NCI-H2196 (cell line): ENCODE measurements around the gene C2CD2L.
"Not testable (repeated sequence)": the region's sequence is repeated elsewhere in the genome, so short reads cannot be mapped to it uniquely, and the experiment has no call there.

ENCODE experiments used
- DNase-seq: peaks from one replicate; lab custom pipeline; 2025; ENCODE audit not compliant: unreplicated experiment; lab: John Stamatoyannopoulos, UW

The C2CD2L gene

DNA sequence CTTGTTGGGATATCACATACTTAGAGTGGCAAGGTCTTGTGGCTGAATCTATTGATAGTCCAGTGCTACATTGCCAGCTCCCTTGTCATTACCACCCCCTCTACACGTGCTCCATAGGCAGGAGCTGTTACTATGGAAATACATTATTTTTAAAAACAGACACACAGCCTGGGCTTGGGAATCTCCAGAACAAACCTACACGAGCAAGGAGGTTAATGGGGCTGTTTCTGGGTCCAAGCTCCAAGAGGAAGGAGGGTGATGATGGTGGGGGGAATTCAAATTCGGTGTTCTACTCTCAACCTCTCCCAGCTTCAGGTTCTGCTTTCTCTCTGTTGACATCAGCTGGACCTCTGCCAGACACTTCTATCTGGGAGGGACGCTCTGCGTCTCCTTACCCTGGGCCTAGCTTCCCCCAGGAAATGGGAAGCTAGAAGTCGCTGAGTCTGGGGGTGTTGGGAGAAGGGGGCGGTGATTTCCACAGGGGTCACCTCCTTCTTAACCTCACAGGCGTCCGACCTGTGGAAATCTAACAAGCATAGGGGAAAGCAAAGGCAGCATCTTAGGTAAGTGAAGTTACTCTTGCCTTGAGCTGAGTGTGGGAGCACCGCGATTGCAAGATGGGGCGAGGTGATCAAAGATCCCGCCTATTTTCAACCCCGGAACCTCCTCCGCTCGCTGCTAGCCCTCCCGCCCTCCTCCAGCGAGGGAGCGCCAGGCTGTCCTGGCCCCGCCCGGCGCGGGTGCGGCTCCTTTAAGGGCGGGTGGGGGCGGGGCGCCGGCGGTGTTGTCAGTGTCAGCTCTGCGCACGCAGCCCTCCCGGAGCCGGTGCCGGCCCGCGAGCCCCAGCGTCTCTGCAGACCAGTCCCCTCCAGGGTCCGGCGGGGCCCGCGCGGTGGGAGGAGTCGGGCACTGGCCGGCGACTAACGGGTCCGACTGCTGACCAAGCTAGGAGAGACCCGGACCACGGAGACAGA is at the start of gene C2CD2L:
TSS of gene C2CD2L (plus strand) at position 781 of the 974 bp plus-strand sequence. CDS start 398 bp downstream, outside the sequence.
- peak; percentile 91 for DNase-seq

DNA sequence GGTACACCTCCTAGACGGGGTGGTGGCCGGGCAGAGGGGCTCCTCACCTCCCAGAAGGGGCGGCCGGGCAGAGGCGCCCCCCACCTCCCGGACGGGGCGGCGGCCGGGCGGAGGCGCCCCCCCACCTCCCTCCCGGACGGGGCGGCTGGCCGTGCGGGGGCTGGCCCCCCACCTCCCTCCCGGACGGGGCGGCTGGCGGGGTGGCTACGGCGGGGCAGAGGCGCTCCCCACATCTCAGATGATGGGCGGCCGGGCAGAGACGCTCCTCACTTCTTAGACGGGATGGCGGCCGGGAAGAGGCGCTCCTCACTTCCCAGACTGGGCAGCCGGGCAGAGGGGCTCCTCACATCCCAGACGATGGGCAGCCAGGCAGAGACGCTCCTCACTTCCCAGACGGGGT is 48.0 kb upstream of the C2CD2L start:
- DNase-seq: not testable (repeated sequence)

DNA sequence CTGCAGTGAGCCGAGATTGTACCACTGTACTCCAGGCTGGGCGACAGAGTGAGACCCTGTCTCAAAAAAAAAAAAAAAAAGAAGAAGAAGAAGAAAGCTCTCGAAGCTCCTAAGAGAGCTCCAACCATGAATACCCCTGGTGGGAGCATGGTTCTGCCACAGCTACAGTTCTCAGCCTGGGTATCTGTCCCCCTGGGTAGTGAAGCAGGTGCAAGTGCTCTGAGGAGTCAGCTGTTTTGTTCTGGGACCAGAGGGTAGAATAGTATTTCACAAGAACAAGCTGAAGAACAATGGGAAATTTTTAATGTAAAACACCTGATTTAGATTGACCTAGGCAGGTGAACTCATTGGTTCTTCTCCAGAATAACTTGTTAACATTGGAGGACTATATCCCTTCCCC is 45.9 kb upstream of the C2CD2L start:
- DNase-seq: no peak

DNA sequence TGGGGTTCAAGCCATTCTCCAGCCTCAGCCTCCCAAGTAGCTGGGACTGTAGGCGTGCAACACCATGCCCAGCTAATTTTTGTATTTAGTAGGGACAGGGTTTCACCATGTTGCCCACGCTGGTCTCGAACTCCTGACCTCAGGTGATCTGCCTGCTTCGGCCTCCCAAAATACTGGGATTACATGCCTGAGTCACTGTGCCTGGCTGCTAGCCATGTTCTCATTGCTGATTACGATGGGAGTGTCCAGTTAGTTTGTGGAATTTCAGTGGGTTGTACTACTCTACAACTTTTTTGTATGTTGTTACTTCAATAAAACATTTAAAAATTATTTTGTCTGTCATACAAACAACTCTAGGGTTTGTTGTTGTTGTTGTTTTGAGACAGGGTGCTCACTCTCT is 44.4 kb upstream of the C2CD2L start:
- no peak for DNase-seq

DNA sequence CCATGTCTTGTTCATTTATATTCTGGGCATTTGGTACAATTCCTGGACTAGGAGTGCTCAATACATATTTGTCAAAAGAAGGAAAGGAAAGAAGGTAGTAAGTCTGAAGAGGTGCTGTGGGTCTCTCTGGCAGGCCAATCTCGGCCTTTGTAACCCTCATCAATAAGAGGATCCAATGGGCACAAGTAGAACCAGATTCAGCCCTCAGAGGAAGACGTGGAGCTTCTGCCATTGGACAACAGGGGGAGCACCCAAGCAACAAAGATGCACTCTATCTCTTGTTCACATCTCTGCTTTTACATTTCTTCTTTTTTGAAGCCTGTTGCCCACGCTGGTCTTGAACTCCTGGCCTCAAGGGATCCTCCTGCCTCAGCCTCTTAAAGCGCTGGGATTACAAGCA is 41.8 kb upstream of the C2CD2L start:
- DNase-seq: peak; percentile 24

DNA sequence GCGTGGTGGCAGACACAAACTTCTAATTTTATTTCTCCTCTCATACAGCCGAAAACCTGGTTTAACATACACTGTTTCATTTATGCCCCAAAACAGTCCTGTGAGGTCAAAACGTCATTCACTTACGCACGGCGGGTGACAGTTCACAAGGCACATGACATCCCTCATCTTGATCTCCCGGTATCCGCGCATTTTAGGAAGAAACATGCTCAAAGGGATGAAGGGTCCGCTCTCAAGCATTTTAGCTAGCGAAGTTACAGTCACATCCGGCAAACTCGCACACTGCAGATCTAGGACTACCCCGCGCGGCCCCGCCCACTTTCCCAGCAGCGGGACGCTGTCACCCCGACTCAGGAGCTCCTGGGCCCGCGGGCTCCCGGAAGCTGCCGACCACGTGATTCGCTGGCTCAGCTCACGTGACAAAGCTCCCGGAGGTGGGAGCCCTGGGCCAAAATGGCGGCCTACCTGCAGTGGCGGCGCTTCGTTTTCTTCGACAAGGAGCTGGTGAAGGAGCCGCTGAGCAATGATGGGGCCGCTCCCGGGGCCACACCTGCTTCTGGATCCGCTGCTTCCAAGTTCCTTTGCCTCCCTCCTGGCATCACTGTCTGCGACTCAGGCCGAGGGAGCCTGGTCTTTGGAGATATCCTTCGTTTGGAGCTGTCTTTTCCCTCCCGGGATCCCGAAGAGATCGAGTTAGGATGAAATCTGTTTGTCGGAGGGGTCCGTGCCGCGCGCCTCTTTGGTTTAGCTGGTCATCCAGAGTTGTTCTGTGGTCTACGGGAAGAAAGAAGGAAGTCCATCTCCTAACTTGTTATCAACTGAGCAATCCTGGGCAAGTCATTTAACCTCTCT is 39.5 kb upstream of the C2CD2L start, which contains the start of gene VPS11:
TSS of gene VPS11 (plus strand) at position 448 of the 852 bp plus-strand sequence. CDS start at position 454, 6 bp downstream.
- DNase-seq: peak; percentile 95

DNA sequence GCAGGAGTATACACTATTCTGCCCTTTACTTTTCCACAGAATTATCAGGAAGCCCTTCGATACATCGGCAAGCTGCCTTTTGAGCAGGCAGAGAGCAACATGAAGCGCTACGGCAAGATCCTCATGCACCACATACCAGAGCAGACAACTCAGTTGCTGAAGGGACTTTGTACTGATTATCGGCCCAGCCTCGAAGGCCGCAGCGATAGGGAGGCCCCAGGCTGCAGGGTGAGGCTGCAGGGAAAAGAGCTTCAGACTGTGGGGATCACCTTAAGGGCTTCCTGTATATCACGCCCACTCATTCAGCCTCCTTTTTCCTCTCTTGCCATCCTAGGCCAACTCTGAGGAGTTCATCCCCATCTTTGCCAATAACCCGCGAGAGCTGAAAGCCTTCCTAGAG is 29.3 kb upstream of the C2CD2L start:
- no peak for DNase-seq

DNA sequence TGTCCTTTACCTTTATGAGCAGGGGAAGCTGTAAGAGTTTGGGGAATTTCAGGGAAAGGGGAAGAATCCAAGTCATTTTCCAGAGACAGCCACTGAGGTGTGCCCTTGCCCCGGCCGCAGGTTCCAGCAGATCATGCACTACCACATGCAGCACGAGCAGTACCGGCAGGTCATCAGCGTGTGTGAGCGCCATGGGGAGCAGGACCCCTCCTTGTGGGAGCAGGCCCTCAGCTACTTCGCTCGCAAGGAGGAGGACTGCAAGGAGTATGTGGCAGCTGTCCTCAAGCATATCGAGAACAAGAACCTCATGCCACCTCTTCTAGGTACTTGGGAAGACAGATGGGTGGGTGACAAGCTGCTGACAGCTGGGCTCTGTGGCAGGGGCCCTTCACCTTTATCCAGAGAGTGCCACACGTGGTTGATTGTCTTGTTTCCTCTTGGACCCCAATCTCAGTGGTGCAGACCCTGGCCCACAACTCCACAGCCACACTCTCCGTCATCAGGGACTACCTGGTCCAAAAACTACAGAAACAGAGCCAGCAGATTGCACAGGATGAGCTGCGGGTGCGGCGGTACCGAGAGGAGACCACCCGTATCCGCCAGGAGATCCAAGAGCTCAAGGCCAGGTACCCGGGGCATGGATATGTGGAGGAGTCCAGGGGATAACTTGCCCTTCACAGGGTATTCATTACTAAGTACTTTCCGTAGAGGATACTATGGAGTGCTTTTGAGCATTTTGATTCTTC is 28.3 kb upstream of the C2CD2L start:
- DNase-seq: no peak

DNA sequence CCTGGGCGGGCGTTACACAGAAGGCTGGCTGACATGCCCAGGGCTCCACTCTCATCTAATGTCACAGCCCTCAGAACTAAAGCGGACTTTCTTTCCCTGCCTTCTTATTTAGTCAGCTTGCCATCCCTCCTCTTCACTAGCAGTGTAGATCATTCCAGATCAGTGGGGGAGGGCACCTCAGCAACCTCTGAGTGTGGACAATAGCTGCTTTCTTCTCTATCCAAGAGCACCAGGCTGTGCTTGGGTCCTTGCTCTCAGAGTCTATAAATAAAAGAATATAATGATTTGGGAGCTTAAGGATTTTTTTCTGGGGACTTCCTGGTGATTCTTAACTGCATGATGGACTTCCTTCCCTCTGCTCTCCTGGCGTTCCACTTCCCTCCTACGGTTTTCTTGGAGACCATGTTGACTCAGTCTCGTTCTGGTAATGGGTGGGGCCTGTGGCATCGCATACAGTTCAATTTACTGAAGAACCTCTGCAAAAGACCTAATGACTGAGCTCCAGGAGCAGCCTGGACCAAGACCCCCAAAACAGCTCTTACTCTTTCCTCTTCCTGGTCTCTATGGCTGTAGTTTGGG is 25.4 kb upstream of the C2CD2L start:
- DNase-seq: no peak

DNA sequence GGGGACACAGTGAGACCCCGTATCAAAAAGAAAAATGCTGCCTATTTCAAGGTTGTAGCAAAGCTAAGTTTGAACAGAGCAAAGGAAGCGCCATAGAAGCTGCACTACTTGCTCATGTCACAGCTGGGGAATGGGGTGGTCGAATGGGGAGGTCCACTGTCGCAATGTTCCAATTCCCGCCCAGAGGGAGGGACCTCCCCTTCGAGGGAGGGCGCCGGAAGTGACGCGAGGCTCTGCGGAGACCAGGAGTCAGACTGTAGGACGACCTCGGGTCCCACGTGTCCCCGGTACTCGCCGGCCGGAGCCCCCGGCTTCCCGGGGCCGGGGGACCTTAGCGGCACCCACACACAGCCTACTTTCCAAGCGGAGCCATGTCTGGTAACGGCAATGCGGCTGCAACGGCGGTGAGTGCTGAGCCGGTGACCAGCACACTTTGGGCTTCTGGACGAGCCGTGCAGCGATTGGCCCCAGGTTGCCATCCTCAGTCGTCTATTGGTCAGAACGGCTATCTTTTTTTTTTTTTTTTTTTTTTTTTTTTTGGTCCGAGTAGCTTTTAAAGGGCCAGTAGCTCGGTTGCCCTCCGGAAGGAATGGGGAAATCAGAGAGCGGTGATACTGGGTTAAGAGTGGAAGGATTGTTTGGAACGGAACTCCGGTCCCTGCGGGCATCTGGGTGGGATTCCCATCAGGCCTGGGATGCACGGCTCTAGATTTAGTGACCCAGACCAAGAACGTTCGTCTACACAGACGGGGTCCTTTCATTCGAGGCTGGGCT is 22.3 kb upstream of the C2CD2L start, which contains the start of gene HMBS:
TSS of gene HMBS (plus strand) at position 219 of the 774 bp plus-strand sequence. CDS start at position 372, 153 bp downstream.
- DNase-seq: peak; percentile 95

DNA sequence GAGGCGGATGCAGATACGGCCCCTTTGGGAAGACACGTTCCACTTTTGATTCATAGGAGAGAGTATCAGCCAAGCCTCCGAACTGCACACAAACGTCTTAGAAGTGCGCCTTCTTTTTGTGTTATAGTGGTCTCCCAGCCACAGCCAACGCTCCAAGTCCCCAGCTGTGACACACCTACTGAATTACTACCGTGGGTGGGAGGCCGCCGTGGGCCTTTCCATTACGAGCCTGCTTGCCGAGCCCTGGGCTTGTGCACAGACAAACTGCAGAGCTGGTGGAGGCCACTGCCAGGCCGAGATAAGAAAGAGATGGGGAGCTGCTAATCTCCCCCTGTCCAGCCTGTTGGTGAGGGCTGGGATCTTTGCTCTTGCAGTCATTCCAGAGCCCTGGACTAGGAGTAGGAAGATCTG is 21.7 kb upstream of the C2CD2L start:
- DNase-seq: no peak

DNA sequence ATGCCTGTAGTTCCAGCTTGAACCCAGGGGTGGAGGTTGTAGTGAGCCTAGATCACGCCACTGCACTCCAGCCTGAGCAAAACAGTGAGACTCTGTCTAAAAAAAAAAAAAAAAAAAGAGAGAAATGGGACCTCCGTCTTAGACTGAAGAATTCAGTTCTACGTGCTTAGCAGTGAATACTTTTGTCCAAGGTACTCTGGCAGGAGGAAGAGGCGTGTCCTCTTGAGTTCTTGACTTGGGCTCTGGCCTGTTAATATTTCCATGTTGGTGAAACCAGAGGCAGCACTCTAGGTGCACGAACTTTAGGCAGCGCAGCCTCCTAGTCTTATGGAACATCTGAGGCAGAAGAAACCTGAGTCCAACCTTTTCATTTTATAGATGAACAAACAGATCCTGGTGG is 20.0 kb upstream of the C2CD2L start:
- DNase-seq: no peak

DNA sequence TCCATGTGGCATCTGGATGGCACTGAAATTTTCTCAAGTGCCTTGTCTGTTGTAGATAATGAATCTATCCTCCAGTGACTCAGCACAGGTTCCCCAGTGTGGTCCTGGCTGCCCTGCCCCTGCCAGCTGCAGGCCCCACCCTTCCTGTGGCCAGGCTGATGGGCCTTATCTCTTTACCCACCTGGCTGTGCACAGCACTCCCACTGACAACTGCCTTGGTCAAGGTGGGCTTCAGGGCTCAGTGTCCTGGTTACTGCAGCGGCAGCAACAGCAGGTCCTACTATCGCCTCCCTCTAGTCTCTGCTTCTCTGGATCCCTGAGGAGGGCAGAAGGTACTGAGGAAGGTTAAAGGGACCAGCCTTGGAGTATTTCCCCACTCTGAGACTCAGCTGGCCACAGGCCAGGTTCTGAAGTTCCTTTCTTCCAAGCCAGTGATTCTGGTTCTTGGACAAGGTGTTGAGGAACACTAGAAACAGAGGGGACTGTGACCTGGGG is 19.4 kb upstream of the C2CD2L start:
- DNase-seq: peak; percentile 21

DNA sequence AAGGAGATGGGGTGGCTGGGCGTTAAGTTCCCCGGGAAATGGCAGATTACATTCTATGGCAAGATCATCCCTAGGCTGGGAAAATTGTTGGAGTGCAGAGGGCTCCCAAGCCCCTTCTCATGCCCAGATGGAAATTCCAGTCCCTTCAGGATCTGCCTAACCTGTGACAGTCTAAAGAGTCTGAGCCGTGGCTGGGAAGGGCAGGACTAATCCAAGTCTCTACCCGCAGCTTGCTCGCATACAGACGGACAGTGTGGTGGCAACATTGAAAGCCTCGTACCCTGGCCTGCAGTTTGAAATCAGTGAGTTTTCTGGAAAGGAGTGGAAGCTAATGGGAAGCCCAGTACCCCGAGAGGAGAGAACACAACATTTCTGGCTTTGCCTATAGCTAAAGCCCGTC is 18.7 kb upstream of the C2CD2L start:
- DNase-seq: no peak

DNA sequence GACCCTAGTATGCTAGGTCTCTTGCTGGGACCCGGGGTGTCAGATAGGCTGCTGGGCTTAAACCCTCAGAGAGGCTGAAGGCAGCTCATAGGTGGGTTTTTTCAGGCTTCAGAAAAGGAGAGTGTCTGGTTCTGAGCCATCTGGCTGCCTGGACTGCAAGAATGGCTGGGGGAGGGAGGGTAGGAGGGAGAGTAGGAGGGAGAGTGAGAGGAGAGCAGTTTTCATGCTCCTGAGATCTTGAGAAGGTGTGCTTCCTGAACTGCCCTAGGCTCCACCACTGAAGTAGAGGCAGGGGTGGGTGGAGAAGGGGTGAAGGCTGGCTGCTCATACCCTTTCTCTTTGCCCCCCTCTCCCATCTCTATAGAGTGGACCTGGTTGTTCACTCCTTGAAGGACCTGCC is 17.8 kb upstream of the C2CD2L start:
- no peak for DNase-seq

DNA sequence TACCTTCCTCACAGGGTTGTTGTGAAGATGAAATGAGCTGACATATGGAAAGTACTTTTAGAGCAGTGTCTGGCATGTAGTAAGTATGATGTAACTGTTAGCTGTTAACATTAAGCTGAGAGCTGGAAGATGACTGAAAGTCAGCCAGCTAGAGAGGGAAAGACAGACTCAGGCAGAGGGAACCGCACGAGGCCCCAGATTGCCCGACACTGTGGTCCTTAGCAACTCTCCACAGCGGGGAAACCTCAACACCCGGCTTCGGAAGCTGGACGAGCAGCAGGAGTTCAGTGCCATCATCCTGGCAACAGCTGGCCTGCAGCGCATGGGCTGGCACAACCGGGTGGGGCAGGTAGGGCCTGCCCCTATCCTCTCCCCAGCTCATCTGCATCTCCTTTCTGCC is 16.0 kb upstream of the C2CD2L start:
- no peak for DNase-seq

DNA sequence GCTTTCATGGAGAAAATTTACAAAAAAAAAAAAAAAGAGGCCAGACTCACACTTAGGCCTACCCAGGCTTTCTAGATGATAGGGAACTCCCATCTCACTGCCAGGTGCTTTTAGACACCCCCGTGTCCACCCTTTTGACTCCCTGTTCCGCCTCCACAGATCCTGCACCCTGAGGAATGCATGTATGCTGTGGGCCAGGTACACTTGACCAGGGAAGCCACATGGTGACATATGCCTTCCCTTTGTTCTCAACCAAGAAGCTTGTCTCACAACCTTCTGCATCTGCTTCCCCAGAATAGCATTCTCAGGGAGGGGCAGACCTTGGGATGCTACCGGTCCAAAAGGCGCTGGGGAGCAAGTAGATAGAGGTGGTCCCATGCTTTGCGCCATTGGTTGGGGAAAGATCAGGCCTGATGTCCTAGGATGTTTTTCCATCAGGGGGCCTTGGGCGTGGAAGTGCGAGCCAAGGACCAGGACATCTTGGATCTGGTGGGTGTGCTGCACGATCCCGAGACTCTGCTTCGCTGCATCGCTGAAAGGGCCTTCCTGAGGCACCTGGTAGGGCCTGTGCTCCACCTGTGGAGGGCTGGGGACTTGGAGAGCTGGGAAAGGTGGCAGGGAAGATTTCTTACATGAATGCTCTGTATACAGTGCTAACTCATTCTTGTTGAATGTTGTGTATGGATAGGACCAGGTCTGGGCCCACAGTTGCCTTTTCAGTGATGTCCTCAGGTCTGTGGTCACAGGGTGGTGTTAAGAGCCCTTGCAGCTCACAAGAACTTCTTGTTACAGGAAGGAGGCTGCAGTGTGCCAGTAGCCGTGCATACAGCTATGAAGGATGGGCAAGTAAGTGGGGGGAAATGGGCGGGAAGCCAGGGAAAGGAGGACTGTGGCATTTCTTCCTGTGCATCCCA is 14.9 kb upstream of the C2CD2L start:
- DNase-seq: no peak
